Spleen (tissue), 11 donors: ENCODE data around the gene TCTN1. TPM values are rescaled to one million over a fixed set of nuclear protein-coding genes. Genes with fewer than 3 reads are reported as not detected.

Experiments
- DNase-seq: peaks from one replicate; pipeline ENCODE4 v3.0.0-alpha.2; 2020
- H3K27ac ChIP-seq, 8 donors: fragments of 200-600 bp; sonication (generic) in 7 of 8; 1 replicate in 4 of 8; 2 replicates in 4 of 8; pipeline versions ENCODE4 v1.5.0 to v1.8.0; 2016 to 2021; ENCODE audit warnings: inconsistent platforms in 4 of 8, mild to moderate bottlenecking in 4 of 8, moderate library complexity in 1 of 8
- H3K27me3 ChIP-seq, 7 donors: fragments of 200-600 bp; sonication (generic) in 6 of 7; replicated peaks in 1 of 7; 1 replicate in 4 of 7; 2 replicates in 3 of 7; pipeline versions ENCODE4 v1.5.0 to v1.8.0; 2016 to 2021; ENCODE audit warnings: inconsistent platforms in 3 of 7, mild to moderate bottlenecking in 1 of 7
- H3K36me3 ChIP-seq, 6 donors: fragments of 200-600 bp; sonication (generic) in 5 of 6; 1 replicate in 4 of 6; 2 replicates in 2 of 6; pipeline versions ENCODE4 v1.5.0 to v1.8.0; 2016 to 2021; ENCODE audit warnings: inconsistent platforms in 2 of 6
- H3K4me1 ChIP-seq, 6 donors: fragments of 200-600 bp; sonication (generic) in 5 of 6; 1 replicate in 3 of 6; 2 replicates in 3 of 6; pipeline versions ENCODE4 v1.5.0 to v1.8.0; 2016 to 2021; ENCODE audit warnings: inconsistent platforms in 3 of 6
- H3K4me3 ChIP-seq, 8 donors: fragments of 200-600 bp; sonication (generic) in 7 of 8; 1 replicate in 4 of 8; 2 replicates in 4 of 8; pipeline versions ENCODE4 v1.5.0 to v1.8.0; 2016 to 2021; ENCODE audit warnings: inconsistent platforms in 4 of 8, mild to moderate bottlenecking in 4 of 8, moderate library complexity in 2 of 8
- H3K9me3 ChIP-seq, 8 donors: fragments of 200-600 bp; sonication (generic) in 7 of 8; 1 replicate in 4 of 8; 2 replicates in 4 of 8; pipeline versions ENCODE4 v1.5.0 to v1.8.0; 2016 to 2021; ENCODE audit warnings: inconsistent platforms in 4 of 8
- POLR2A ChIP-seq, 3 donors: fragments of 450-650 bp; IDR thresholded peaks; one replicate each; pipeline ENCODE4 v1.5.1; 2017; ENCODE audit warnings: antibody characterized with exemption in 3 of 3, mild to moderate bottlenecking in 1 of 3
- POLR2AphosphoS5 ChIP-seq, 3 donors: sonication (generic); formaldehyde crosslinking; IDR thresholded peaks; one replicate each; pipeline ENCODE4 v1.5.1; 2017; ENCODE audit warnings: antibody characterized with exemption in 3 of 3
- WGBS, 5 donors: extraction: QIAGEN DNeasy Blood & Tissue Kit in 3 of 5; methylation state at CpG; one replicate each; pipeline versions ENCODE4 v1.1.5 to v1.1.7; 2013 to 2018; 5-methylcytosine and 5-hydroxymethylcytosine counted together
- intact Hi-C: fragments of 100-400 bp; cut with DNase I; formaldehyde crosslinking; loops from one replicate; pipeline ENCODE4 v1.15.0; 2023; ENCODE audit warnings: low total_unique reads
- polyA plus RNA-seq, 3 donors: library from polyadenylated mRNA; stranded (reverse); fragments of 200-250 nt; gene quantifications; one replicate each; pipeline ENCODE4 v1.2.1, GENCODE V29; 2013
- total RNA-seq, 7 donors: library from RNA; depleted of rRNA in 3 of 7; stranded (reverse); fragments of >200 nt in 3 of 7; fragmentation: NEBNext Ultra II Directional in 4 of 7; extraction: Animal tissue kit (Norgen Biotek cat#: 25700) in 4 of 7; gene quantifications; one replicate each; pipeline versions ENCODE4 v1.1.0 to v1.2.1, GENCODE V29; 2016 to 2021
- TF ChIP-seq, protein P1 (sequence below), 11 experiments: fragments of 200-600 bp in 7 of 11; fragments of 450-650 bp in 4 of 11; sonication (generic) in 4 of 11; IDR thresholded peaks in 8 of 11; conservative IDR thresholded peaks in 3 of 11; 1 replicate in 7 of 11; 2 replicates in 4 of 11; pipeline versions ENCODE4 v1.4.0 to v1.8.0; 2016 to 2021; ENCODE audit warnings: antibody characterized with exemption in 11 of 11, inconsistent platforms in 4 of 11, mild to moderate bottlenecking in 1 of 11
- donor health status: healthy with polysubstance abuse.
- donor health status: DM: no; HTN: no; CAD: no; lungs with moderate emphysema.
- donor health status: DM: no; HTN: no; CAD: no.
- donor health status: Bipolar disorder and iron deficiency.
- donor health status: healthy.
- donor health status: DM: no; HTN: no; CAD: no.
- donor health status: DM: yes; HTN: yes; CAD: no.

Gene TCTN1
- total and polyA plus RNA-seq, 10 donors: 8.4 to 30.8 (median 24.2) TPM

DNA sequence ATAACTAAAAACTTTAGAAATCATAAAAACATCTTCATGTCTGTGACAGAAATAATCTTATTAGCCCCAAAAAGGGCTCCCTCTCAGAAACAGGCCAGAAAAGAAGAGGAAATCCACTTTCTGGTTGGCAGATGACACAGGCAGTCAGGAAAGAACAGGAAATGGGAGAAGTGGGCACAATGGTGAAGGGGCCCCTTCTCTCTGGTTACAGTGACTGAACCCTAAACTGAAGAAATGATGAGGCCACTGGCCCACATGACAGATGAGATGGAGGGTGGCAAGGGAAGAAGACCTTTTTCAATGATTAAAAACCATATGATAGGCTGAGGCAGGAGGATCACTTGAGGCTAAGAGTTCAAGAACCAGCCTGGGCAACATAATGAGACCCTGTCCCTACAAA, 21.1 kb downstream of the TCTN1 start:
- Histone ChIP-seq H3K4me1 (peaks cover 0 to 71% (median 6%) of the 10 kb centered on the region in 6 donors), H3K36me3 (peaks cover 0 to 11% (median 1%) of the 10 kb centered on the region in 6 donors), H3K27ac (no peak overlapping the region), H3K9me3 (no peaks in the 10 kb centered on the region), H3K27me3 (no peaks in the 10 kb centered on the region), H3K4me3 (no peak overlapping the region)
- intact Hi-C loops: no loop called here
- no peak for DNase-seq
- TF ChIP-seq POLR2AphosphoS5 (IDR thresholded peaks at IDR 0.05) (no peak), POLR2A (IDR thresholded peaks at IDR 0.05) (no peak)
- TF ChIP-seq, protein P1, sequence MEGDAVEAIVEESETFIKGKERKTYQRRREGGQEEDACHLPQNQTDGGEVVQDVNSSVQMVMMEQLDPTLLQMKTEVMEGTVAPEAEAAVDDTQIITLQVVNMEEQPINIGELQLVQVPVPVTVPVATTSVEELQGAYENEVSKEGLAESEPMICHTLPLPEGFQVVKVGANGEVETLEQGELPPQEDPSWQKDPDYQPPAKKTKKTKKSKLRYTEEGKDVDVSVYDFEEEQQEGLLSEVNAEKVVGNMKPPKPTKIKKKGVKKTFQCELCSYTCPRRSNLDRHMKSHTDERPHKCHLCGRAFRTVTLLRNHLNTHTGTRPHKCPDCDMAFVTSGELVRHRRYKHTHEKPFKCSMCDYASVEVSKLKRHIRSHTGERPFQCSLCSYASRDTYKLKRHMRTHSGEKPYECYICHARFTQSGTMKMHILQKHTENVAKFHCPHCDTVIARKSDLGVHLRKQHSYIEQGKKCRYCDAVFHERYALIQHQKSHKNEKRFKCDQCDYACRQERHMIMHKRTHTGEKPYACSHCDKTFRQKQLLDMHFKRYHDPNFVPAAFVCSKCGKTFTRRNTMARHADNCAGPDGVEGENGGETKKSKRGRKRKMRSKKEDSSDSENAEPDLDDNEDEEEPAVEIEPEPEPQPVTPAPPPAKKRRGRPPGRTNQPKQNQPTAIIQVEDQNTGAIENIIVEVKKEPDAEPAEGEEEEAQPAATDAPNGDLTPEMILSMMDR (IDR thresholded peaks at IDR 0.05 in 8 of 11, conservative IDR thresholded peaks at IDR 0.05 in 3 of 11): no peak

DNA sequence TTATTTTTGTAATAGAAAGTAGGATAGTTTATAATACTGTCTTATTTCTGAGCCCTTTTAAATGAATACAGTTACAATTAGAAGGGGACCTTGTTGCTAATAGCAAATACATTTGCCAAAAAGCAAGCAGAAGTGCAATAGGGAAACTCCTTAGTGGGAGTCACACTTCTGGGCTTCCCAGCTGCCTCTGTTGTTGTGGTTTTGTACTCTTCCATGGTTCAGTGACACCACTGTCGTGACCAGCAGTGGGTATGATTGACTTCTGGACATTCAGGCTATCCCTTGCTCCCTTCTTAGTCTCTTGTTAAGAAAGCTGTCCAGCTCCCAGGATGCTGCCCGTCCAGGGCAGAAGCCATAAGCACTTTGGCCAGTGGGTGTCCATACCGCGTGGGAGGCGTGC, 22.6 kb downstream of the TCTN1 start:
- intact Hi-C loops: no loop called here
- Histone ChIP-seq H3K4me3 (no peak overlapping the region), H3K4me1 (peaks cover 0 to 86% (median 6%) of the 10 kb centered on the region in 6 donors), H3K9me3 (no peaks in the 10 kb centered on the region), H3K27me3 (no peaks in the 10 kb centered on the region), H3K36me3 (peaks cover 0 to 15% (median 1%) of the 10 kb centered on the region in 6 donors), H3K27ac (no peak overlapping the region)
- 85 to 92% (median 87%) methylated on average over 5 of the region's 5 CpGs for WGBS, 5 donors
- DNase-seq: no peak
- TF ChIP-seq POLR2A (IDR thresholded peaks at IDR 0.05): no peak
- TF ChIP-seq POLR2AphosphoS5 (IDR thresholded peaks at IDR 0.05): no peak
- TF ChIP-seq, protein P1 (IDR thresholded peaks at IDR 0.05 in 8 of 11, conservative IDR thresholded peaks at IDR 0.05 in 3 of 11): no peak

DNA sequence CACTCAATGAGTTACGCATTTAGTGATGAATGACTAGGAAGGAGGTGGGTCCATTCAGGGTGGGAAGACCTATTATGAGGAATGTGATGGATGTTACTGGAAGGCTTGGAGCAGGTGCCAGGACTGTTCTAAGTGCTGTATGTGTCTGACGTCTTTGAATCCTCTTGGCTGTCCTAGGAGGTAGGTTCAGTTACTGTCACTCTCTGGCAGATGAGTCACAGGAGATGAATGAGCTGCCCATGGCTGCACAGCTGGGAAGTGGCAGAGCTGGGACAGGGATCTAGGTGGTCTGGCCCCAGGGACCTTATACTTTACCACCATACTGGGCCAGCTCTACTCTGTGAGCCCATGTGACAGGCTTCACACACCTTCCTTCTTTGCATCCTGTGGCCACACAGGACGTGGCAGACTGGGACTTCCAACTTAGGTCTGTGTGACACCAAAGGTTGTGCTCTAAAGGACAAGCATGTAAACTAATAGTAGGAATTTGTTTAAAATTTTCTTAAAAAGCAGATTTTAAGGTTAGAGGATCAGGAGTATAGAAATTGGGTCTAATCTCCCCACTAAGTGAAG, 24.0 kb downstream of the TCTN1 start:
- no peak overlapping the region for H3K4me3 ChIP-seq
- peaks cover 0 to 8% (median under 1%) of the 10 kb centered on the region in 6 donors for H3K36me3 ChIP-seq
- intact Hi-C loops: no loop called here

DNA sequence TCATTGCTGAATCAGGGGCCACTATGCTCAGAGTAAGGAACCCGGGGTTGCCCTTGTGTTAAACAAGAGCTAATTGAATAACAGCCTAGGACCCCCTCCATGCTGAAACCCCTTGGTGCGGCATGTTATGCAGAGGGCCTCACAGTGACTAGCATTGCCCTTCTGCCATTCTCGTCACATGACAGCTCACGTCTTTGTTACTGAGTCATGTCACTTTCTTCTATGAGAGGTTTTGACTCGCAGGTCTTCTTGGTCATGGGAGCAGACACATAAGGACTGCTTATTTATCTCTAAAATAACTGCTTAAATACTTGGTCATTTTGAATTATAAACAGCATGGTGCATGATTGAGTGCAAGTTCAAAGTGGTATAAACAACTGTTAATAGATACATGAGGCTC, 24.9 kb downstream of the TCTN1 start:
- DNase-seq: no peak
- Histone ChIP-seq H3K27ac (no peak overlapping the region), H3K4me3 (no peak overlapping the region), H3K36me3 (peaks cover 0 to 8% (median 0%) of the 10 kb centered on the region in 6 donors), H3K9me3 (no peaks in the 10 kb centered on the region), H3K27me3 (no peaks in the 10 kb centered on the region), H3K4me1 (peaks cover 0 to 94% (median 6%) of the 10 kb centered on the region in 6 donors)
- TF ChIP-seq POLR2AphosphoS5 (IDR thresholded peaks at IDR 0.05) (no peak), POLR2A (IDR thresholded peaks at IDR 0.05) (no peak)
- TF ChIP-seq, protein P1 (IDR thresholded peaks at IDR 0.05 in 8 of 11, conservative IDR thresholded peaks at IDR 0.05 in 3 of 11): no peak
- intact Hi-C loops: no loop called here
- 87 to 93% (median 89%) methylated on average over 5 of the region's 5 CpGs for WGBS, 5 donors

More for the DNA sequence above, 24.0 kb downstream of the TCTN1 start:
- no peak for DNase-seq
- Histone ChIP-seq H3K4me1 (peaks cover 0 to 93% (median 6%) of the 10 kb centered on the region in 6 donors), H3K9me3 (no peaks in the 10 kb centered on the region), H3K27me3 (no peaks in the 10 kb centered on the region), H3K27ac (peak overlapping the region in 2 of 8 donors; percentile 4 to 18)
- no peak for TF ChIP-seq POLR2AphosphoS5 (IDR thresholded peaks at IDR 0.05)
- TF ChIP-seq, protein P1 (IDR thresholded peaks at IDR 0.05 in 8 of 11, conservative IDR thresholded peaks at IDR 0.05 in 3 of 11): no peak
- no peak for TF ChIP-seq POLR2A (IDR thresholded peaks at IDR 0.05)
- WGBS, 5 donors: 51 to 82% (median 58%) methylated on average over 3 of the region's 3 CpGs
